Heart right ventricle (tissue), 16 donors: ENCODE data around the gene SGCA. TPM values are rescaled to one million over a fixed set of nuclear protein-coding genes. Genes with fewer than 3 reads are reported as not detected.

Experiments
- ATAC-seq, 8 donors: fragments of 200-7000 bp; cut with Tn5 transposase; one replicate each; pipeline ENCODE4 v1.9.1; 2020; ENCODE audit warnings: mild to moderate bottlenecking in 8 of 8, moderate library complexity in 8 of 8, moderate number of reproducible peaks in 1 of 8
- DNase-seq, 2 donors: peaks; one replicate each; pipeline ENCODE4 v3.0.0-alpha.2; 2020
- H3K27ac ChIP-seq, 10 donors: fragments of 200-600 bp; sonication (generic) in 2 of 10; one replicate each; pipeline versions ENCODE4 v1.5.0 to v1.8.0; 2020 to 2022; ENCODE audit warnings: mild to moderate bottlenecking in 3 of 10
- H3K27me3 ChIP-seq, 7 donors: fragments of 200-600 bp; one replicate each; pipeline ENCODE4 v1.8.0; 2021 to 2022; ENCODE audit warnings: mild to moderate bottlenecking in 2 of 7
- H3K36me3 ChIP-seq, 9 donors: fragments of 200-600 bp; sonication (generic) in 1 of 9; one replicate each; pipeline versions ENCODE4 v1.5.0 to v1.8.0; 2020 to 2022; ENCODE audit warnings: mild to moderate bottlenecking in 2 of 9
- H3K4me1 ChIP-seq, 9 donors: fragments of 200-600 bp; sonication (generic) in 1 of 9; one replicate each; pipeline versions ENCODE4 v1.5.0 to v1.8.0; 2020 to 2022; ENCODE audit warnings: mild to moderate bottlenecking in 4 of 9
- H3K4me3 ChIP-seq, 10 donors: fragments of 200-600 bp; sonication (generic) in 2 of 10; one replicate each; pipeline versions ENCODE4 v1.5.0 to v1.8.0; 2020 to 2022; ENCODE audit warnings: mild to moderate bottlenecking in 7 of 10, moderate library complexity in 2 of 10
- H3K9me3 ChIP-seq, 11 donors: fragments of 200-600 bp in 10 of 11; sonication (generic) in 2 of 11; one replicate each; pipeline versions ENCODE4 v1.5.0 to v1.8.0; 2013 to 2022; ENCODE audit warnings: mild to moderate bottlenecking in 2 of 11, control low read depth in 1 of 11, moderate library complexity in 1 of 11
- CTCF ChIP-seq, 9 donors: fragments of 200-600 bp; sonication (generic) in 2 of 9; IDR thresholded peaks; one replicate each; pipeline versions ENCODE4 v1.5.0 to v1.8.0; 2021 to 2022; ENCODE audit warnings: antibody characterized with exemption in 9 of 9, mild to moderate bottlenecking in 5 of 9, moderate library complexity in 1 of 9
- WGBS, 2 donors: extraction: QIAGEN DNeasy Blood & Tissue Kit; methylation state at CpG; one replicate each; pipeline ENCODE4 v1.1.7; 2013; ENCODE audit warnings: inconsistent platforms in 1 of 2; 5-methylcytosine and 5-hydroxymethylcytosine counted together
- intact Hi-C, 10 donors: fragments of 100-400 bp; cut with DNase I; formaldehyde crosslinking; loops; one replicate each; pipeline versions ENCODE4 v1.11.1 to v1.14.2; 2022
- polyA plus RNA-seq, 2 donors: library from polyadenylated mRNA; stranded (reverse); fragments of 200-250 nt; gene quantifications; one replicate each; pipeline ENCODE4 v1.2.3, GENCODE V29; 2013
- total RNA-seq, 10 donors: library from RNA; stranded (reverse); fragmentation: NEBNext Ultra II Directional in 3 of 10; extraction: Animal tissue kit (Norgen Biotek cat#: 25700) in 3 of 10; gene quantifications; one replicate each; pipeline versions ENCODE4 v1.2.1 to v1.2.4, GENCODE V29; 2021 to 2023
- donor health status: Arrhythmogenic right ventricular cardiomyopathy.
- donor health status: ischemic (EF 13 %, LVEDD 7.1; RV severe dilation, severe dysfunction).
- donor health status: healthy with polysubstance abuse.
- donor health status: DM: no; HTN: yes; CAD: no.
- donor health status: DM: no; HTN: no; CAD: no.
- donor health status: ischemic (EF 25% LVEDD 6.9; RV normal size, moderate dysfunction).
- donor health status: ischemic (EF 25% LVEDD 5.7; RV mildly dilated, moderate dysfunction).
- donor health status: healthy.
- donor health status: DM: yes; HTN: yes; CAD: no.
- donor health status: Ischemic cardiomyopathy.
- donor health status: ischemic (EF 35%, LVEDD 5.7; RV mildly dilated, moderate dysfunction).
- donor health status: nonischemic (EF 11% LVEDD 7.7; RV severe dilation, severe dysfunction).
- donor health status: DM: yes; HTN: yes; CAD: no.
- donor health status: PGD.
- donor health status: ischemic (EF 29% LVEDD 5.4; RV normal size, mild dysfunction).
- donor health status: nonischemic (EF 23%, LVEDD 6.1; RV moderate dilation, normal function).

Gene SGCA
- total and polyA plus RNA-seq, 12 donors = 136 to 314 (median 158) TPM

- 71 to 84% methylated on average over 20 of the region's 20 CpGs for WGBS, 2 donors
- H3K36me3 ChIP-seq = no peaks in the 10 kb centered on the region
- intact Hi-C loops = loop anchor here in 4 of 10 donors (1.0 to 5.0 kb wide), 5 partner anchors 34 to 118 kb away; partner anchors contain the start of gene SAMD14 (in 1 of the 4)
- ATAC-seq = peak in 4 of 8 donors; percentile 8 to 32 (median 22)
- H3K9me3 ChIP-seq = no peaks in the 10 kb centered on the region
- H3K27me3 ChIP-seq = no peaks in the 10 kb centered on the region
- TF ChIP-seq CTCF (IDR thresholded peaks at IDR 0.05) = peak in 3 of 9 donors; percentile 20 to 29 (median 22)
- DNase-seq = peak in 1 of 2 donors; percentile 21
- H3K27ac ChIP-seq = peak overlapping the region in 9 of 10 donors; percentile 64 to 94 (median 85)
- no peak overlapping the region for H3K4me3 ChIP-seq
- peaks cover 21 to 66% (median 43%) of the 10 kb centered on the region in 9 donors for H3K4me1 ChIP-seq
Observed at GRCh38 chr17:50176559-50177357, 11.0 kb downstream of the SGCA start.

- intact Hi-C loops = loop anchor here in 4 of 10 donors (1.0 to 5.0 kb wide), 5 partner anchors 35 to 119 kb away; partner anchors contain the start of gene SAMD14 (in 1 of the 4)
- DNase-seq (no peak), ATAC-seq (peak in 1 of 8 donors; percentile 0)
- Histone ChIP-seq H3K27me3 (no peaks in the 10 kb centered on the region), H3K27ac (peak overlapping the region; percentile 59 to 94 (median 84)), H3K4me1 (peaks cover 21 to 61% (median 43%) of the 10 kb centered on the region in 9 donors), H3K4me3 (peak overlapping the region in 4 of 10 donors; percentile 21 to 32 (median 30)), H3K9me3 (no peaks in the 10 kb centered on the region), H3K36me3 (no peaks in the 10 kb centered on the region)
- no peak for TF ChIP-seq CTCF (IDR thresholded peaks at IDR 0.05)
- 79 to 88% methylated on average over 10 of the region's 10 CpGs for WGBS, 2 donors
Observed at GRCh38 chr17:50177476-50177875, 11.7 kb downstream of the SGCA start.

- TF ChIP-seq CTCF (IDR thresholded peaks at IDR 0.05) = peak; percentile 27 to 76 (median 51)
- Histone ChIP-seq H3K27ac (peak overlapping the region; percentile 59 to 94 (median 84)), H3K4me3 (peak overlapping the region in 6 of 10 donors; percentile 12 to 32 (median 27)), H3K4me1 (peaks cover 21 to 53% (median 38%) of the 10 kb centered on the region in 9 donors), H3K27me3 (no peaks in the 10 kb centered on the region), H3K9me3 (no peaks in the 10 kb centered on the region), H3K36me3 (no peaks in the 10 kb centered on the region)
- DNase-seq = peak; percentile 82 to 89
- peak; percentile 78 to 91 (median 84) for ATAC-seq
- intact Hi-C loops = loop anchor here in 4 of 10 donors (1.0 to 5.0 kb wide), 5 partner anchors 36 to 120 kb away; partner anchors contain the start of gene SAMD14 (in 1 of the 4)
- WGBS, 2 donors = 4% methylated on average over 22 of the region's 22 CpGs
Observed at GRCh38 chr17:50177983-50178834, 12.4 kb downstream of the SGCA start.

GRCh38 chr17:50180111-50180510, 14.3 kb downstream of the SGCA start:
- H3K36me3 ChIP-seq = peaks cover 0 to 5% (median 0%) of the 10 kb centered on the region in 9 donors
- ATAC-seq (no peak), DNase-seq (no peak)
- no peak overlapping the region for H3K27ac ChIP-seq
- no peaks in the 10 kb centered on the region for H3K27me3 ChIP-seq
- H3K9me3 ChIP-seq = no peaks in the 10 kb centered on the region
- TF ChIP-seq CTCF (IDR thresholded peaks at IDR 0.05) = no peak
- H3K4me1 ChIP-seq = peaks cover 21 to 48% (median 34%) of the 10 kb centered on the region in 9 donors
- WGBS, 2 donors = 93 to 96% methylated on average over 4 of the region's 4 CpGs
- intact Hi-C loops = no loop called here
- H3K4me3 ChIP-seq = no peak overlapping the region
